ENCODE data around the gene UMAD1.

UMAD1 gene

GRCh38 chr7:7673240-7673550, 32.6 kb downstream of the UMAD1 start:
- TF ChIP-seq POLR2AphosphoS5 (IDR thresholded peaks at IDR 0.05; ENCODE audit: low read depth, low read length), result no peak
- no peak for TF ChIP-seq TAF1 (IDR thresholded peaks at IDR 0.05; ENCODE audit: borderline replicate concordance, insufficient read depth, low read length)
- TF ChIP-seq FOXP2 (optimal IDR thresholded peaks at IDR 0.05; ENCODE audit: borderline replicate concordance, extremely low read depth, extremely low read length, insufficient read depth), result no peak
- no peak for TF ChIP-seq SIN3A (IDR thresholded peaks at IDR 0.05; ENCODE audit: borderline replicate concordance, insufficient read depth, low read length)
- no peak for TF ChIP-seq REST (IDR thresholded peaks at IDR 0.05; ENCODE audit: insufficient read depth in 1 of 2, low read depth in 2 of 2, low read length in 2 of 2)

- TF ChIP-seq SIN3A (IDR thresholded peaks at IDR 0.05; ENCODE audit: borderline replicate concordance, insufficient read depth, low read length), result no peak
- no peak for TF ChIP-seq REST (IDR thresholded peaks at IDR 0.05; ENCODE audit: insufficient read depth in 1 of 2, low read depth in 2 of 2, low read length in 2 of 2)
- TF ChIP-seq FOXP2 (optimal IDR thresholded peaks at IDR 0.05; ENCODE audit: borderline replicate concordance, extremely low read depth, extremely low read length, insufficient read depth), result no peak
- TF ChIP-seq TAF1 (IDR thresholded peaks at IDR 0.05; ENCODE audit: borderline replicate concordance, insufficient read depth, low read length), result no peak
- no peak for TF ChIP-seq POLR2AphosphoS5 (IDR thresholded peaks at IDR 0.05; ENCODE audit: low read depth, low read length)
Observed at GRCh38 chr7:7675686-7676085, 35.1 kb downstream of the UMAD1 start.

GRCh38 chr7:7681191-7681935, 40.8 kb downstream of the UMAD1 start:
- TF ChIP-seq SIN3A (IDR thresholded peaks at IDR 0.05; ENCODE audit: borderline replicate concordance, insufficient read depth, low read length), result no peak
- no peak for TF ChIP-seq REST (IDR thresholded peaks at IDR 0.05; ENCODE audit: insufficient read depth in 1 of 2, low read depth in 2 of 2, low read length in 2 of 2)
- no peak for TF ChIP-seq TAF1 (IDR thresholded peaks at IDR 0.05; ENCODE audit: borderline replicate concordance, insufficient read depth, low read length)
- no peak for TF ChIP-seq FOXP2 (optimal IDR thresholded peaks at IDR 0.05; ENCODE audit: borderline replicate concordance, extremely low read depth, extremely low read length, insufficient read depth)
- TF ChIP-seq POLR2AphosphoS5 (IDR thresholded peaks at IDR 0.05; ENCODE audit: low read depth, low read length), result no peak

- TF ChIP-seq POLR2AphosphoS5 (IDR thresholded peaks at IDR 0.05; ENCODE audit: low read depth, low read length) (no peak), TAF1 (IDR thresholded peaks at IDR 0.05; ENCODE audit: borderline replicate concordance, insufficient read depth, low read length) (no peak), FOXP2 (optimal IDR thresholded peaks at IDR 0.05; ENCODE audit: borderline replicate concordance, extremely low read depth, extremely low read length, insufficient read depth) (no peak), REST (IDR thresholded peaks at IDR 0.05; ENCODE audit: insufficient read depth in 1 of 2, low read depth in 2 of 2, low read length in 2 of 2) (no peak), SIN3A (IDR thresholded peaks at IDR 0.05; ENCODE audit: borderline replicate concordance, insufficient read depth, low read length) (no peak)
Observed at GRCh38 chr7:7681936-7682329, 41.4 kb downstream of the UMAD1 start.
